ENCODE data around the gene NSD2. TPM values are rescaled to one million over a fixed set of nuclear protein-coding genes. Genes with fewer than 3 reads are reported as not detected.

Gene NSD2
- polyA plus RNA-seq, 1 donor from 2014 or later = 51.6 TPM

GRCh38 chr4:1969928-1970723, 98.9 kb downstream of the NSD2 start:
- no peak overlapping the region for H2AFZ ChIP-seq (ENCODE audit: low read depth, low read length)

GRCh38 chr4:1970926-1971325, 99.7 kb downstream of the NSD2 start:
- Histone ChIP-seq H2AFZ (ENCODE audit: low read depth, low read length) (no peak overlapping the region), H3F3A (ENCODE audit: insufficient read depth, low read length, poor library complexity, severe bottlenecking) (no peaks in the 10 kb centered on the region), H3K9me2 (ENCODE audit: insufficient read depth, low read length) (no peaks in the 10 kb centered on the region), H3K4me2 (ENCODE audit: low read length) (no peak overlapping the region), H3K27ac (ENCODE audit: low read length) (no peak overlapping the region), H3K36me3 (ENCODE audit: insufficient read depth, low read length) (peaks cover 8% of the 10 kb centered on the region), H4K20me1 (ENCODE audit: insufficient read depth) (no peaks in the 10 kb centered on the region), H3K79me2 (replicated peaks; ENCODE audit: insufficient read depth, low read length) (no peaks in the 10 kb centered on the region), H3K27me3 (ENCODE audit: insufficient read depth, low read depth, low read length) (no peaks in the 10 kb centered on the region), H3K9ac (ENCODE audit: low read length) (no peak overlapping the region), H3K9me3 (ENCODE audit: low read length) (no peaks in the 10 kb centered on the region), H3K4me3 (ENCODE audit: low read length) (no peak overlapping the region)
- no peak for TF ChIP-seq SMC3 (conservative IDR thresholded peaks at IDR 0.05; ENCODE audit: poor library complexity)
- TF ChIP-seq, protein P1, sequence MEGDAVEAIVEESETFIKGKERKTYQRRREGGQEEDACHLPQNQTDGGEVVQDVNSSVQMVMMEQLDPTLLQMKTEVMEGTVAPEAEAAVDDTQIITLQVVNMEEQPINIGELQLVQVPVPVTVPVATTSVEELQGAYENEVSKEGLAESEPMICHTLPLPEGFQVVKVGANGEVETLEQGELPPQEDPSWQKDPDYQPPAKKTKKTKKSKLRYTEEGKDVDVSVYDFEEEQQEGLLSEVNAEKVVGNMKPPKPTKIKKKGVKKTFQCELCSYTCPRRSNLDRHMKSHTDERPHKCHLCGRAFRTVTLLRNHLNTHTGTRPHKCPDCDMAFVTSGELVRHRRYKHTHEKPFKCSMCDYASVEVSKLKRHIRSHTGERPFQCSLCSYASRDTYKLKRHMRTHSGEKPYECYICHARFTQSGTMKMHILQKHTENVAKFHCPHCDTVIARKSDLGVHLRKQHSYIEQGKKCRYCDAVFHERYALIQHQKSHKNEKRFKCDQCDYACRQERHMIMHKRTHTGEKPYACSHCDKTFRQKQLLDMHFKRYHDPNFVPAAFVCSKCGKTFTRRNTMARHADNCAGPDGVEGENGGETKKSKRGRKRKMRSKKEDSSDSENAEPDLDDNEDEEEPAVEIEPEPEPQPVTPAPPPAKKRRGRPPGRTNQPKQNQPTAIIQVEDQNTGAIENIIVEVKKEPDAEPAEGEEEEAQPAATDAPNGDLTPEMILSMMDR (IDR thresholded peaks at IDR 0.05; ENCODE audit: poor library complexity, severe bottlenecking) = no peak
- no peak for TF ChIP-seq TAF1 (IDR thresholded peaks at IDR 0.05; ENCODE audit: low read depth)
- TF ChIP-seq EZH2 (IDR thresholded peaks at IDR 0.05; ENCODE audit: borderline replicate concordance, insufficient read depth, low read length, poor library complexity, severe bottlenecking) = no peak
- TF ChIP-seq MXI1 (conservative IDR thresholded peaks at IDR 0.05; ENCODE audit: poor library complexity, severe bottlenecking) = no peak
- no peak for TF ChIP-seq RAD21 (conservative IDR thresholded peaks at IDR 0.05)
- TF ChIP-seq POLR2AphosphoS5 (IDR thresholded peaks at IDR 0.05) = no peak
- TF ChIP-seq EP300 (conservative IDR thresholded peaks at IDR 0.05; ENCODE audit: poor library complexity, severe bottlenecking) = no peak

More at GRCh38 chr4:1969928-1970723, 98.9 kb downstream of the NSD2 start:
- Histone ChIP-seq H3K9me2 (ENCODE audit: insufficient read depth, low read length) (no peaks in the 10 kb centered on the region), H3K9ac (ENCODE audit: low read length) (no peak overlapping the region), H3K27ac (ENCODE audit: low read length) (no peak overlapping the region), H3K9me3 (ENCODE audit: low read length) (no peaks in the 10 kb centered on the region), H3K4me2 (ENCODE audit: low read length) (no peak overlapping the region), H3K4me3 (ENCODE audit: low read length) (no peak overlapping the region), H3K79me2 (replicated peaks; ENCODE audit: insufficient read depth, low read length) (no peaks in the 10 kb centered on the region), H4K20me1 (ENCODE audit: insufficient read depth) (no peaks in the 10 kb centered on the region), H3K36me3 (ENCODE audit: insufficient read depth, low read length) (no peaks in the 10 kb centered on the region), H3F3A (ENCODE audit: insufficient read depth, low read length, poor library complexity, severe bottlenecking) (no peaks in the 10 kb centered on the region), H3K27me3 (ENCODE audit: insufficient read depth, low read depth, low read length) (no peaks in the 10 kb centered on the region)
- TF ChIP-seq RAD21 (conservative IDR thresholded peaks at IDR 0.05) (no peak), SMC3 (conservative IDR thresholded peaks at IDR 0.05; ENCODE audit: poor library complexity) (no peak), EP300 (conservative IDR thresholded peaks at IDR 0.05; ENCODE audit: poor library complexity, severe bottlenecking) (no peak), MXI1 (conservative IDR thresholded peaks at IDR 0.05; ENCODE audit: poor library complexity, severe bottlenecking) (no peak), TAF1 (IDR thresholded peaks at IDR 0.05; ENCODE audit: low read depth) (no peak), EZH2 (IDR thresholded peaks at IDR 0.05; ENCODE audit: borderline replicate concordance, insufficient read depth, low read length, poor library complexity, severe bottlenecking) (no peak), POLR2AphosphoS5 (IDR thresholded peaks at IDR 0.05) (no peak), REST (IDR thresholded peaks at IDR 0.05; ENCODE audit: borderline replicate concordance) (no peak)
- TF ChIP-seq, protein P1 (IDR thresholded peaks at IDR 0.05; ENCODE audit: poor library complexity, severe bottlenecking) = no peak
